B cell (primary cell): ENCODE measurements around the gene HELB. TPM values are rescaled to one million over a fixed set of nuclear protein-coding genes. Genes with fewer than 3 reads are reported as not detected.

Experiments used
- ATAC-seq: fragments of 200-7000 bp; cut with Tn5 transposase; one replicate; pipeline ENCODE4 v1.10.0; 2021; ENCODE audit warnings: low read depth, mild to moderate bottlenecking, moderate number of reproducible peaks, moderate library complexity
- CTCF ChIA-PET: fragments of 350-600 bp; sonication (Branson Sonifier 250); formaldehyde crosslinking; loops from one replicate; lab custom pipeline; 2021; ENCODE audit warnings: antibody characterized with exemption, inconsistent platforms; lab: Charles Lee
- POLR2A ChIA-PET: fragments of 350-600 bp; sonication (Branson Sonifier 250); formaldehyde crosslinking; loops from one replicate; lab custom pipeline; 2021; ENCODE audit warnings: antibody characterized with exemption; lab: Charles Lee
- DNase-seq: peaks from one replicate; pipeline ENCODE4 v3.0.0; 2013
- H2AFZ ChIP-seq: 2 replicates; pipeline ENCODE4 v1.6.1; 2012; ENCODE audit warnings: mild to moderate bottlenecking, low read depth, low read length; ENCODE audit not compliant: insufficient read depth, poor library complexity, severe bottlenecking
- H3K27ac ChIP-seq, 2 donors: 1 replicate in 1 of 2; 2 replicates in 1 of 2; pipeline ENCODE4 v1.5.1; 2012 to 2013; ENCODE audit warnings: low read length in 2 of 2, mild to moderate bottlenecking in 2 of 2, moderate library complexity in 1 of 2
- H3K27me3 ChIP-seq, 4 experiments: fragments of 200-600 bp in 1 of 4; sonication (generic) in 1 of 4; replicated peaks in 1 of 4; 1 replicate in 2 of 4; 2 replicates in 2 of 4; pipeline versions ENCODE4 v1.6.1 to v1.7.0; 2013 to 2016; ENCODE audit warnings: low read length in 3 of 4, mild to moderate bottlenecking in 2 of 4, mixed read lengths in 1 of 4, moderate library complexity in 1 of 4; ENCODE audit not compliant: insufficient read depth in 4 of 4, control insufficient read depth in 3 of 4; ENCODE audit errors: control extremely low read depth in 1 of 4
- H3K36me3 ChIP-seq, 2 experiments: replicated peaks in 1 of 2; 1 replicate in 1 of 2; 2 replicates in 1 of 2; pipeline versions ENCODE4 v1.6.1 to v1.7.1; 2013; ENCODE audit warnings: low read length in 1 of 2; ENCODE audit not compliant: insufficient read depth in 2 of 2, control insufficient read depth in 1 of 2; ENCODE audit errors: control extremely low read depth in 1 of 2, extremely low read depth in 1 of 2
- H3K4me1 ChIP-seq, 2 donors: fragments of 200-600 bp in 1 of 2; sonication (generic) in 1 of 2; 1 replicate in 1 of 2; 2 replicates in 1 of 2; pipeline versions ENCODE4 v1.5.1 to v1.6.1; 2013 to 2017; ENCODE audit warnings: low read length in 2 of 2; ENCODE audit not compliant: control insufficient read depth in 2 of 2, insufficient read depth in 2 of 2
- H3K4me2 ChIP-seq: replicated peaks from 2 replicates; pipeline ENCODE3; 2012; ENCODE audit warnings: mild to moderate bottlenecking, low read depth, low read length; ENCODE audit not compliant: poor library complexity, severe bottlenecking
- H3K4me3 ChIP-seq, 5 experiments: fragments of 200-600 bp in 1 of 5; sonication (generic) in 1 of 5; 1 replicate in 3 of 5; 2 replicates in 2 of 5; pipeline versions ENCODE4 v1.5.1 to v1.7.0; 2011 to 2016; ENCODE audit warnings: low read length in 4 of 5, mild to moderate bottlenecking in 4 of 5, low read depth in 2 of 5, control low read depth in 1 of 5, moderate library complexity in 1 of 5; ENCODE audit not compliant: insufficient read depth in 1 of 5; ENCODE audit errors: control extremely low read depth in 1 of 5, extremely low read depth in 1 of 5
- H3K79me2 ChIP-seq: fragments of 200-600 bp; sonication (generic); one replicate; pipeline ENCODE4 v1.6.0; 2016; ENCODE audit warnings: low read length; ENCODE audit not compliant: control insufficient read depth, insufficient read depth
- H3K9ac ChIP-seq: fragments of 200-600 bp; sonication (generic); 2 replicates; pipeline ENCODE4 v1.6.1; 2017; ENCODE audit warnings: mild to moderate bottlenecking, low read length, moderate library complexity
- H3K9me3 ChIP-seq, 3 donors: one replicate each; pipeline versions ENCODE4 v1.6.1 to v1.7.1; 2013; ENCODE audit warnings: low read length in 2 of 3; ENCODE audit not compliant: control insufficient read depth in 2 of 3, insufficient read depth in 1 of 3; ENCODE audit errors: control extremely low read depth in 1 of 3
- H4K20me1 ChIP-seq: 2 replicates; pipeline ENCODE4 v1.6.0; 2012; ENCODE audit warnings: mild to moderate bottlenecking, low read length; ENCODE audit not compliant: insufficient read depth, control insufficient read depth, poor library complexity, severe bottlenecking
- H3K27ac Mint-ChIP-seq: one replicate; pipeline ENCODE4 v1.8.0; 2021; ENCODE audit warnings: mixed read lengths
- H3K27me3 Mint-ChIP-seq: one replicate; pipeline ENCODE4 v1.8.0; 2021; ENCODE audit warnings: mixed read lengths
- H3K4me1 Mint-ChIP-seq: one replicate; pipeline ENCODE4 v1.8.0; 2021; ENCODE audit warnings: mixed read lengths
- H3K4me3 Mint-ChIP-seq: one replicate; pipeline ENCODE4 v1.8.0; 2021; ENCODE audit warnings: mixed read lengths
- H3K9me3 Mint-ChIP-seq: one replicate; pipeline ENCODE4 v1.8.0; 2022; ENCODE audit warnings: mixed read lengths; ENCODE audit not compliant: insufficient read depth
- CTCF ChIP-seq: fragments of 200-600 bp; IDR thresholded peaks from one replicate; pipeline ENCODE4 v1.8.0; 2022; ENCODE audit warnings: antibody characterized with exemption, mild to moderate bottlenecking
- EZH2 ChIP-seq: IDR thresholded peaks from 2 replicates; pipeline ENCODE4 v1.6.1; 2012; ENCODE audit warnings: borderline replicate concordance, low read depth, mild to moderate bottlenecking, moderate library complexity, low read length; ENCODE audit not compliant: insufficient read depth, poor library complexity, severe bottlenecking
- WGBS: methylation state at CpG from one replicate; pipeline ENCODE4 v1.1.5; 2013; ENCODE audit warnings: missing lambda C conversion rate; ENCODE audit not compliant: insufficient coverage; 5-methylcytosine and 5-hydroxymethylcytosine counted together
- intact Hi-C: fragments of 100-400 bp; cut with micrococcal nuclease; formaldehyde crosslinking; loops from one replicate; pipeline ENCODE4 v1.10.0; 2022
- polyA plus RNA-seq: library from polyadenylated mRNA; depleted of rRNA; stranded (reverse); fragments of >200 nt; gene quantifications from 2 replicates; pipeline ENCODE4 v1.2.3, GENCODE V29; 2012
- total RNA-seq, 2 donors: library from RNA; stranded (reverse); fragments of 120-200 nt in 1 of 2; gene quantifications; 1 replicate in 1 of 2; 2 replicates in 1 of 2; pipeline versions ENCODE4 v1.2.3 to v1.2.4, GENCODE V29; 2013 to 2022

HELB gene
- total and polyA plus RNA-seq, 2 donors (not counting 1 experiment from before 2014, with no cell fraction given) = 2.4 to 10.0 TPM

- Histone ChIP-seq H3K36me3 (no peaks in the 10 kb centered on the region), H3K4me3 (no peak overlapping the region), H3K9me3 (no peaks in the 10 kb centered on the region), H3K9ac (no peak overlapping the region), H2AFZ (no peak overlapping the region), H3K4me2 (no peak overlapping the region), H4K20me1 (no peaks in the 10 kb centered on the region), H3K27ac (no peak overlapping the region), H3K4me1 (no peaks in the 10 kb centered on the region), H3K79me2 (no peaks in the 10 kb centered on the region), H3K27me3 (no peaks in the 10 kb centered on the region)
- DNase-seq (no peak), ATAC-seq (no peak)
- Mint-ChIP-seq H3K4me3 (no peak overlapping the region), H3K4me1 (no peaks in the 10 kb centered on the region), H3K9me3 (no peaks in the 10 kb centered on the region), H3K27ac (no peak overlapping the region), H3K27me3 (no peaks in the 10 kb centered on the region)
- no CpG with 5 or more reads among the region's 1 CpG for WGBS
- ChIA-PET POLR2A (no interaction called here), CTCF (interaction anchor here (0.5 kb wide), 1 partner anchor 38 kb away, joined by 3 read pairs; no protein-coding TSS in a partner anchor)
- TF ChIP-seq CTCF (no peak), EZH2 (no peak)
- intact Hi-C loops = no loop called here
Observed at GRCh38 chr12:66375560-66375959, 73.3 kb downstream of the HELB start.

- H3K27ac ChIP-seq = no peak overlapping the region
- intact Hi-C loops = no loop called here
- no peak overlapping the region for H3K9ac ChIP-seq
- H2AFZ ChIP-seq = no peak overlapping the region
- no peaks in the 10 kb centered on the region for H3K79me2 ChIP-seq
- Mint-ChIP-seq H3K4me1 (no peaks in the 10 kb centered on the region), H3K27ac (no peak overlapping the region), H3K27me3 (peaks cover 7% of the 10 kb centered on the region), H3K4me3 (no peak overlapping the region), H3K9me3 (no peaks in the 10 kb centered on the region)
- ChIA-PET CTCF (no interaction called here), POLR2A (no interaction called here)
- H3K4me3 ChIP-seq = no peak overlapping the region
- ATAC-seq = no peak
- WGBS = 80% methylated on average over 1 of the region's 6 CpGs
- DNase-seq = no peak
- no peak overlapping the region for H3K4me2 ChIP-seq
- TF ChIP-seq EZH2 = no peak
- TF ChIP-seq CTCF = no peak
- H3K4me1 ChIP-seq = no peaks in the 10 kb centered on the region
- no peaks in the 10 kb centered on the region for H3K9me3 ChIP-seq
- H3K27me3 ChIP-seq = no peaks in the 10 kb centered on the region
- no peaks in the 10 kb centered on the region for H3K36me3 ChIP-seq
- H4K20me1 ChIP-seq = no peaks in the 10 kb centered on the region
Observed at GRCh38 chr12:66379616-66380015, 77.3 kb downstream of the HELB start.
